ENCODE data around the gene CRYZL1.
"Not testable (repeated sequence)": the region's sequence is repeated elsewhere in the genome, so short reads cannot be mapped to it uniquely, and the experiment has no call there.

CRYZL1 gene

DNA sequence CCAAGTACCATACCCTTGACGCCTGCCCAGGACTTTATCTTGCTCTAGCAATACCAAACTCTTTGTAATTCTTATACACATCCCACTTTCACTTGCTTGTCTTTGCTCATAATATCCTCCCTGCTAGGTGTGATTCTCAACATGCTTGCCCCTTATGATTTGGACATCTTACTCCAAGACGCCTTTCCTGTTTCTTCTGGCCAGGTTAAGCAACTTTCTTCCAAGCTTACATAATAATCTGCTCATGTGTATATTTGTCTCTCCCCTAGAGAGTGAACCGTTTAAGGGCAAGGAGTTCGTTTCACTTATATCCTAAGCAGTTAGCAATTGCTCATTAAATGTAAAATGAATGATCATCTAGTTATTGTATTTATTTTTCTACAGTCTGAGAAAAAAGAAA, 21.8 kb downstream of the CRYZL1 start:
- DNase-seq (ENCODE audit: low read depth): no peak
- TF ChIP-seq, protein P1, sequence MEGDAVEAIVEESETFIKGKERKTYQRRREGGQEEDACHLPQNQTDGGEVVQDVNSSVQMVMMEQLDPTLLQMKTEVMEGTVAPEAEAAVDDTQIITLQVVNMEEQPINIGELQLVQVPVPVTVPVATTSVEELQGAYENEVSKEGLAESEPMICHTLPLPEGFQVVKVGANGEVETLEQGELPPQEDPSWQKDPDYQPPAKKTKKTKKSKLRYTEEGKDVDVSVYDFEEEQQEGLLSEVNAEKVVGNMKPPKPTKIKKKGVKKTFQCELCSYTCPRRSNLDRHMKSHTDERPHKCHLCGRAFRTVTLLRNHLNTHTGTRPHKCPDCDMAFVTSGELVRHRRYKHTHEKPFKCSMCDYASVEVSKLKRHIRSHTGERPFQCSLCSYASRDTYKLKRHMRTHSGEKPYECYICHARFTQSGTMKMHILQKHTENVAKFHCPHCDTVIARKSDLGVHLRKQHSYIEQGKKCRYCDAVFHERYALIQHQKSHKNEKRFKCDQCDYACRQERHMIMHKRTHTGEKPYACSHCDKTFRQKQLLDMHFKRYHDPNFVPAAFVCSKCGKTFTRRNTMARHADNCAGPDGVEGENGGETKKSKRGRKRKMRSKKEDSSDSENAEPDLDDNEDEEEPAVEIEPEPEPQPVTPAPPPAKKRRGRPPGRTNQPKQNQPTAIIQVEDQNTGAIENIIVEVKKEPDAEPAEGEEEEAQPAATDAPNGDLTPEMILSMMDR (IDR thresholded peaks at IDR 0.05; ENCODE audit: low read depth, low read length, missing control alignments): no peak
- no peak overlapping the region for H3K4me3 ChIP-seq (ENCODE audit: low read depth, low read length)
- in situ Hi-C loops (cut with HindIII; ENCODE audit: low sequenced_read_pairs): no loop called here

- DNase-seq (ENCODE audit: low read depth): no peak
- H3K4me3 ChIP-seq (ENCODE audit: low read depth, low read length): no peak overlapping the region
- TF ChIP-seq, protein P1 (IDR thresholded peaks at IDR 0.05; ENCODE audit: low read depth, low read length, missing control alignments): no peak
- in situ Hi-C loops (cut with HindIII; ENCODE audit: low sequenced_read_pairs): no loop called here
These were observed 23.1 kb downstream of the CRYZL1 start for GRCh38 chr21:33618407-33618806.

DNA sequence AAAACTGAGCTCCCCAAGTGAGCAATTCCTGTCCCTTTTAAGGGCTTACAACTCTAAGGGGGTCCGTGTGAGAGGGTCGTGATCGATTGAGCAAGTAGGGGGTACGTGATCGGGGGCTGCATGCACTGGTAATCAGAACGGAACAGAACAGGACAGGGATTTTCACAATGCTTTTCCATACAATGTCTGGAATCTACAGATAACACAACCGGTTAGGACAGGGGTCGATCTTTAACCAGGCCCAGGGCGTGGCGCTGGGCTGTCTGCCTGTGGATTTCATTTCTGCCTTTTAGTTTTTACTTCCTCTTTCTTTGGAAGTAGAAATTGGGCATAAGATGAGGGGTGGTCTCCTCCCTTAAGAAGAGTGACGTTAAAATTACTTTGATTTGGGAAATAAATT, 24.0 kb downstream of the CRYZL1 start:
- in situ Hi-C loops (cut with HindIII; ENCODE audit: low sequenced_read_pairs); DNase-seq (ENCODE audit: low read depth); H3K4me3 ChIP-seq (ENCODE audit: low read depth, low read length): not testable (repeated sequence)

- TF ChIP-seq, protein P1 (IDR thresholded peaks at IDR 0.05; ENCODE audit: low read depth, low read length, missing control alignments): no peak
- DNase-seq (ENCODE audit: low read depth): no peak
- in situ Hi-C loops (cut with HindIII; ENCODE audit: low sequenced_read_pairs): no loop called here
- no peak overlapping the region for H3K4me3 ChIP-seq (ENCODE audit: low read depth, low read length)
These were observed 30.4 kb downstream of the CRYZL1 start for GRCh38 chr21:33611006-33611744.

DNA sequence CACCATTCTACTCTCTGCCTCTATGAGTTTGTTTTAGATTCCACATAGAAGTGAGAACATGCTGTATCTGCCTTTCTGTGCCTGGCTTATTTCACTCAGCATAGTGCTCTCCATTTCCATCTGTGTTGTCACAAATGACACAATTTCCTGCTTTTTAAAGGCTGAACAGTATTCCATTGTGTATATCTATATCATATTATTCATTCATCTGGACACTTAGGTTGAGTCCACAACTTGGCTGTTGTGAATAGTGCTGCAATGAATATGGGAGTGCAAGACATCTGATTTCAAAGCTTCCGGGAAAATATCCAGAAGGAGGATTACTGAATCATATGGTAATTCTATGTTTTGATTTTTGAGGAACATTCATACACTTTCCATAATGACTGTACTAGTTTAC, 33.0 kb downstream of the CRYZL1 start:
- in situ Hi-C loops (cut with HindIII; ENCODE audit: low sequenced_read_pairs): no loop called here
- H3K4me3 ChIP-seq (ENCODE audit: low read depth, low read length): no peak overlapping the region
- TF ChIP-seq, protein P1 (IDR thresholded peaks at IDR 0.05; ENCODE audit: low read depth, low read length, missing control alignments): no peak
- DNase-seq (ENCODE audit: low read depth): no peak

GRCh38 chr21:33598051-33598450, 43.5 kb downstream of the CRYZL1 start:
- H3K4me3 ChIP-seq (ENCODE audit: low read depth, low read length): no peak overlapping the region
- in situ Hi-C loops (cut with HindIII; ENCODE audit: low sequenced_read_pairs): no loop called here
- TF ChIP-seq, protein P1 (IDR thresholded peaks at IDR 0.05; ENCODE audit: low read depth, low read length, missing control alignments): no peak
- DNase-seq (ENCODE audit: low read depth): no peak

DNA sequence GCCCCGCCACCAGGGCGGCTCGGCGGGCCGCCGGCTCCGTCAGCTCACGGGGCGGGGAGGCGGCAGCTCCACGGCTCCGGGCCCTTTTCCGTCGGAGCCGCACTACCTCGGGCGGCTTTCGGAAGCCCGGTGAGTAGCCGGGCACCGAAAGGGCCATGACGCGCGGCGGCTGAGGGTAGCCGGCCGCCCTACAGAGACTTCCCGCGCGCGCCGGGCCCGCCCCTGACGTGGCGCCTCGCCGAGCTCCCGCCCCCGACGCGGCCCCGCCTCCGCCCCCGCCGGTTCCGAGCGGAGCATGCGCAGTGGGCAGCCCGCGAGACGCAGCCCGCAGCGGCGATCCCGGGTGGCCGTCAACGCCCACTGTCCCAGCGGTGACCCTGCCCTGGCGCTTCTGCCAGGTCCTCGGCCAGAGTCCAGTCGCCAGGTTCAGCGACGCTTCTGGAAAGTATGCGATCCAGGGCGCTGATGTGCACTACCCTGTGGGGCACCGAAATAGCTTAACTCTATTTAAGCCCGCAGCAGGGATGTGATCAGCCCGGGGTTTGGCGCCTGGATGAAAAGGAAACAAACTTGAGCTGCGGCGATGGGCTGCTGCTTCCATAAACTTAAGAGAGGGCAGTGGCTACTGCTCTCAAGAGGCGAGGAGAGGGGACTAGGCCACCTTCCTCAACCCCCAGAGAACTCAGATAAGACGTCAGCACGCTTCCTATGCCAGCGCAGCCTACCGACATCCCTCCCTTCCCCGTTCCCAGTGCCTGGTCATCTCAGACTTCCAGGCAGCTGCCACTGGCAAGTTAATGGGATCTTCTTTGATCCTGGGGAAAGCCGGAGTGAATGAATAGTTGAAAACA, 52.8 kb downstream of the CRYZL1 start, which contains the start of gene DONSON:
DONSON (minus strand) TSS at position 200 of the 851 bp plus-strand sequence; CDS start at position 157, 43 bp downstream.
- peak; percentile 38 for DNase-seq (ENCODE audit: low read depth)
- peak within 1 kb of the TSS; percentile 79 for H3K4me3 ChIP-seq (ENCODE audit: low read depth, low read length)
- TF ChIP-seq, protein P1 (IDR thresholded peaks at IDR 0.05; ENCODE audit: low read depth, low read length, missing control alignments): no peak
- in situ Hi-C loops (cut with HindIII; ENCODE audit: low sequenced_read_pairs): no loop called here

All from astrocyte of the cerebellum (primary cell).